ENCODE measurements around the gene FBXO41.

The FBXO41 gene

DNA sequence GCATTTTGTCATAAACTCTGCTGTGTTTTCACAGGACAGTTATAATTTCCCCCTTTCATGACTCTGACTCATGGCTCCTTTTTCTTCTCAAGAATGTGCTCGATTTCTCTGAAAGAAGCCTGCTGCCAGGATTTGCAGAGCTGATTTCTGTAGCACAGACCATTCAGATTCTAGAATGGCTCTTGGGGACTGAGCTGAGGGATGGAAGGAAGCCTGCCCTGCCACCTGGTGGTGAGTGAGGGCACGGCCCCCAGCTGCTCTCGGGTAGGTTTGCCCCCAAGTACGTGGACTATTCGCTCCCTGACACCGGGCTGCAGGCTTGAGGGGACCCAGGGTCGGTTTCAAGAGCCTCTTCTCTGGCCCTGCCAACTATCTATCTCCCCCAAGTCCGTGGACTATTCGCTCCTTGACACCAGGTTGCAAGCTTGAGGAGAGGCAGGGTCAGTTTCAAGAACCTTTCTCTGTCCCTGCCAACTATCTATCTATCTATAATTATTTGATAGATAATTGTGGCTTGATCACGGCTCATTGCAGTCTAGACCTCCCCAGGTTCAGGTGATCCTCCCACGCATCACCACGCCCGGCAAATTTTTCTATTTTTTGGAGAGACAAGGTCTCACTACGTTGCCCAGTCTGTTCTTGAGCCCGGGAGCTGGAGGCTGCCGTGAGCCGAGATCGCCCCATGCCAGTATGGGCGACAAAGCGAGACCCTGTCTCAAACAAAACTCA is 71.7 kb downstream of the FBXO41 start:
- DNase-seq: peak; percentile 63 to 71

GRCh38 chr2:73212098-73212447 is 72.2 kb downstream of the FBXO41 start:
- DNase-seq: no peak

GRCh38 chr2:73210696-73211095 is 73.6 kb downstream of the FBXO41 start:
- DNase-seq: no peak

GRCh38 chr2:73210019-73210418 is 74.3 kb downstream of the FBXO41 start:
- no peak for DNase-seq

DNA sequence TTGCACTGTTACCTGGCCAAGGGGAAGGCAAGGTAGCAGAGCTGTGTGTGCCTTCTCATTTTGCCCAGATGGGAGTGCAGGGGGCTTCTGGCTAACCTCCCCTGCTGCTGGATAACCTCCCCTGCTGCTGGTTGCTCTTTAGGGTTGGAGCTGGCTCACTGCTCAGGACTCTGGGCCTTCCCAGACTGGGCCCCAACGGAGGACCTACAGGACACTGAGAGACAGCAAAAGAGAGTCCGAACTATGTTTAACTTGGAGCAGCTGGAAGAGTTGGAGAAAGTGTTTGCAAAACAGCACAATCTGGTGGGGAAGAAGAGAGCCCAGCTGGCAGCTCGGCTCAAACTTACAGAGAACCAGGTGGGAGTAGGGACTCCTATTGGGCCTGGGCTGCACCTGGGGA is 76.0 kb downstream of the FBXO41 start:
- no peak for DNase-seq

GRCh38 chr2:73205611-73206010 is 78.7 kb downstream of the FBXO41 start:
- DNase-seq: no peak

Measured in inflammatory macrophage (primary cell).